Measurements from ENCODE around the gene GABRG3.
"Not testable (repeated sequence)": the region's sequence is repeated elsewhere in the genome, so short reads cannot be mapped to it uniquely, and the experiment has no call there.

GABRG3 gene

DNA sequence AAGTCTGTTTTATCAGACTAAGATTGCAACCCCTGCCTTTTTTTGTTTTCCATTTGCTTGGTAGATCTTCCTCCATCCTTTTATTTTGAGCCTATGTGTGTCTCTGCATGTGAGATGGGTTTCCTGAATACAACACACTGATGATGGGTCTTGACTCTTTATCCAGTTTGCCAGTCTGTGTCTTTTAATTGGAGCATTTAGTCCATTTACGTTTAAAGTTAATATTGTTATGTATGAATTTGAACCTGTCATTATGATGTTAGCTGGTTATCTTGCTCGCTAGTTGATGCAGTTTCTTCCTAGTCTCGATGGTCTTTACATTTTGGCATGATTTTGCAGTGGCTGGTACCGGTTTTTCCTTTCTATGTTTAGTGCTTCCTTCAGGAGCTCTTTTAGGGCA, 220.5 kb downstream of the GABRG3 start:
- DNase-seq: not testable (repeated sequence)

DNA sequence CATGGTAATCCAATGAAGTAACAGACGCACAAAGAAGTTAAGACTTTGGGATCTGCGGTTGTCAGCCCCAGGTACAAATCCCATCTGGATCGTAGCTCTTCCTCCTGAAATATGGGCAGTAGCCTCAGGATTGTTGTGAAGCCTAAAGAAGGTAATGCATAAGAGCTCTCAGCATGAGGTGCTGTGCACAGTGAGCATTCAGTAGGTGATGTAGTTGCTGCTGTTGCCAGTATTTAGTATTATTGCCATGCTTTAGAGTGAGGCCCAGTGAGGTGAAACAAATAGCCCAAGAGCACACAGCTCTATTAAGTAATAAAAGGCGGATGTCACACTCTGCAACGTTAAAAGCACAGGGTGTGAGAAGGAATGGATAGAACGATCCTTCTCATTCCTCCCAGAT, 225.7 kb downstream of the GABRG3 start:
- no peak for DNase-seq

DNA sequence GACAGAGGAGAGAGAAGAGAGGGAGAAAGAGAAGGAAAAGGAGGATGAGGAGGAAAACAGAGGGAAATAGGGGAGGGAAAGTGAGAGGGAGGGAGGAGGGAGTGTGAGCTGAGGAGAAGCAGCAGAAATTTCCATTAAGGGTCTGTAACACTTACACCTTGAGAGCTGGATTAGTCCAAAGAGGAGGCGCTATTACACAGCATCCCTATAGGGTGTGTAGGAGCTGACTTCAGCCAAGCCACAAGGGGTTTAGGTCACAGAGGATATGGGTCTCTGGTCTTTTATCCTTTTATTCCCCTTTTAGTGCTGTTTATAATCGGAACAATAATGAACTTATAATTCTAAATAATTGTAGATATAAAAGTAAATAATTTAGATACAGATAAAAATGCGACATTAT, 230.4 kb downstream of the GABRG3 start:
- DNase-seq: no peak

DNA sequence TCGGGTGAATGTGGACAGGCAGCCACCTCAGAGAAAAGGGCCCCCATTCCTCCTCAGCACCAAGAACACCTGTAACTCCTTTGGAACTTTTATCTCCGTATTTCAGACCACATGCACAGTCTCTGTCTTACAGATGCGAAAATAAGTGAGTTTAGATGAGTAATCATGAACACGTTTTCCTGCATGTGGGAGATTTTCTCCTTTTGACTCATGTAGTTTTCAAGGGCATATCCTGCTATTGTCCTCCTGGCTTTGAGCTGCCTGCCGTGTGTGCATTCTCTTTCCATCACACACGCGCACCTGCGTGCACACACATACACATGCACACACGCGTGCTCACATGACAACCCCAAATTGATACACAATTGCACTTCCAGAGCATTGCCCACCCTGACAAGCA, 239.2 kb downstream of the GABRG3 start:
- no peak for DNase-seq

DNA sequence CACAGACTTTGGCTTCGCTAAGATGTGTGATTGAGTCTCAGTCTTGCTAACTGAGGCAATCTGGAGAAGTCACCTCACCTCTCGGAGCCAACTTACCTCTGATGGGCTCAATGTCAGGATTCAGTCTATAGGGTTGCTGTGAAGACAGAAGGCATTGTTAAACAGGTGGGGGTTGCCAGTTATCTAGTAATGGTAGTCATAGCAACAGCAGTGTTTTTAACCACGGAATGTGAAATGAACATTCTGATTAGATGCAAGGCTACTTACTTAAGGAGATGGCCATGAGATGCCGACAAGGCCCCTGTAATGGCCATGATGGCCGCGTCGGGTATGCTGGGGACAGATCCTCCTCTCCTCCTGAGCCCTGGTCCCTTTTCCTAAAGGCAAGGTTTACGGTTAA, 243.1 kb downstream of the GABRG3 start:
- no peak for DNase-seq

DNA sequence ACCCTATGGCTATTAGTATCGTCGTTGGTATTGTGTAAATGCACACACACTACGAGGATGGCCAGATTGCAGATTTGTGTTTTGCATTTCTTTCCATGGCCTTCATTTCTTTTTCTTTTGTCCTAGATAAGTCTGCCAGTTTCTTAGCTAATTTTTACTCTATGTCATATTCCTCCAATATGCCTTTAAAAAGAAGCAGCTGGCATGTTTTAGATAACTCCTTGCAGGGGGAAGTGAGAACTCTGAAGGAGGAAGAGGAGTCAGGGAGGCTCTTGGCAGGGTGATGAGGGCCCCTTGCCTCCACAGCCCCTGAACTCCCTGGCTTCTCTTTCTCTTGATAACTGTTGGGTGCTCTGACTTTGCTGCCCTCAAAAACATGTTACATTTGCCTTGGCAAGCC, 244.0 kb downstream of the GABRG3 start:
- no peak for DNase-seq

DNA sequence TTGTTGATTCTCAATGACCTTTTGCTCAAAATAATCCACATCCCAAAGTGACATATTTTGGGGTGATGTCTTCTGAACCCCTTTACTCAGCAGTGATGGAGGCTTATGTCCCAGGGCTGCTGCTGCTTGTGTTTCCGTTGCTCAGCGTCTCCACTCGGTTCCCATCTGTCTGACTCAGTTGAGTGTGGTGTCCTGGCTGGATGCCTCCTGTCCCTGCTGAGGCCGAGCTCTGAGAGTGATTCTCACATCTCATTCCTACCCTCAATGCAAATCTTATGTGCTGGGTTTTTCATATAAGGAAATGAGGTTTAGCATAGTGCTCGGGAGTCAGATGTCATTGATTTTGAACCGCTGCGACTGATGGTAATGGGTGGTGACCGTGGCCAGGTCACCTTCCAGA, 247.4 kb downstream of the GABRG3 start:
- no peak for DNase-seq

DNA sequence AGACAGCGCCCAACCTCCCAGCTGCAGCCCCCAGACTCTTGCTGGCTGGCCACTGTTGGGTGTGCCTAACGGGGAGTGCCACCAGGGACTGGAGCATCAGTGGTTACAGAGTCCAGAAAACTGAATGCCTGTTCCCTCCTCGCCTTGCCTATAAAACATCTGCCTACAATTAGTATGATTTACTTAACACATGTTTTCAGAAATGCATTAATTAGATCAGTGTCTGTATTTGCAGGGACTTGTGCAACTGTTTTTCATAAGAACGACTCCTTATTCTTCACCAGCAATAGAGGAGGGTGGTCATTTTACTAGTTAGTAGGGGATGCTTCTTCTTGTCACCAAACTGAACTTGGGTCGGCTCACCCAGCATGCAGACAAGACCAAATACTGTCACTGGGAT, 248.7 kb downstream of the GABRG3 start:
- no peak for DNase-seq

DNA sequence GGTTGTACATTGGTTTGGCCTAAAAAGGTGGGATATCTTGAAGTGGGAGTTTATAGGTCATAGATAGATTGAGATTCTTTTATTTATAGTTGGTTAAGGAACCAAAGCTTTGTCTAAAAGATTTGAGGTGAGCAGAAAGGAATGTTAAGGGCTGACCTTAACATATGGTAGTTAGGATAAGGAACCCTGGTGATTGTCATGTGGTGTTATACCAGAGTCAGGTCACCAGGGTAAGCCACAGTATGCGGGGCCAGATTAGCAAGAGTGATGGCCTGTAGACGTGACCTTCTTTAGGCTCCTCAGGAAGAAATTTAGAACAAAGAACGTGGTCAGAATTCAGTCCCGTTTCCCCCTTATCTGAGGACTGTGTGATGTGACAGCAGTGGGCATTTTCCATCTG, 249.2 kb downstream of the GABRG3 start:
- no peak for DNase-seq

DNA sequence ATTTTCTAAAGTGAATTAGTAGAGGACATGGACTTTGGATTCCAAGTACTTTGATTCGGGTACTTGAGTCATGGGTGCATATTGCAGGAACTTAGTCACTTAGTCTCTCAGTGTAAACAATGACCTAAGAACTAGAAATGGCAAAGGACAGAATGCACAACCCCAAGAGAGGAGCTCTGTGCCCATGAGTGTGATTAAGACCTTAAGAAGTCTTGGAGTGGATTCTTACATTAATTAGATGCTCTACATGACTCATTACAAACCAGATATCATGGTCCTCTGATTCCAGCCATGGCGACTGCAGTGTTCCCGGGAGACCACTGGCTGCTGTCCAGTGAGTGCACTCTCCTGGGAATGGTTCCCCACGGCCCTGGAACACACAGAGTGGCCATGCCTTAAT, 251.5 kb downstream of the GABRG3 start:
- no peak for DNase-seq

DNA sequence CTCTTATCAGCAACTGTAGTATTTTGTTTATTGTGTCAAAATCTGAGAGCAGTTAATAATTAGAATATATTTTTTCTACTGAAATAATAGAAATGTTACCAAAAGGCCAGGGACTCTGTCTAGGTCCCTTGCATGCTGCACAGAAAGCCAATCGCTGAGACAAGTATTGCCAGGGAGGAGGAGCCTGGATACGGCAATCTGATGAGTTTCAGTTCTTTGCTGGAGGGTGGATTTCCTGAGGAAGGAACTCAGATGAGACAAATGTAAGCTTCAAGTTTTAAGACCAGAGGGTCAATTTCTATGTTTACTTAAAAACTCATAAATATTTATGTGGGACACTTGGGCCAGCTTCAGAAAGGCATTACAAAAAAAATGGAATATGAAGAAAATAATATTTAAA, 252.2 kb downstream of the GABRG3 start:
- DNase-seq: no peak

DNA sequence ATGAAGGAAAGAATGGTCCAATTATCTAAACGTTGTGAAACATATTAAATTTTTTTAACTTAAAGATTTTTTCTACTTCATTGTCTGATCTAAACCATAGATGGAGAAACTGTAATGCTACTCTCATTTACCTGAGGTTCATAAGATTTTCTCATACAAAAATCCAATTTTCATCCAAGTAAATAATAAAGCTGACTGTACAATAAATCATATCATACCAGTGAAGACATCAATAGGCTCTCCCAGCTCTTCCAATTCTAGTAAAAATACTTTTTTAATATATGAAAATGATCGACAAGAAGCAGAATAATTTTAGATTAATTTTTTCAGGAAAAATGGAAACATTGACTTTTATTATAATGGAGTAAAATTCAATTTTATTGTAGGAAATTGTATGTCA, 260.8 kb downstream of the GABRG3 start:
- DNase-seq: no peak

DNA sequence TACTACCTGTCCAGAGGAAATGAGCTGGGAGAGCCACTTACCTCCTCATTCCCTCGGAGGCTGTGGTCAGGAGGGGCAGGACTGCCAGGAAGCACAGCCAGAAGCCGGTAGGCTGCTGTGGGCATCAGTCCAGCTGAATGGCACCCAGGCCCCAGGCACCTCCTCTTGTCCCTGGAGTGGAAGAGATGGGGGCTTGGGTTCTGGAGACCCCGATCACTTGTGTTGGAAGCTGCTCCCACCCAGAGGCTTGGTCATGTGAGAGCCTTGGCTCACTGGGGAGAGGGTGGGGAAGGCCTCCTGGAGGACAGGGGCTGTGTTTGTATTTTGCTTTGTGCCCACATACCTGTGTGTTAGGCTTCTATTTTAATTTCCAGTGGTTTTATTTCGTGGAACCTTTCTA, 261.9 kb downstream of the GABRG3 start:
- no peak for DNase-seq

DNA sequence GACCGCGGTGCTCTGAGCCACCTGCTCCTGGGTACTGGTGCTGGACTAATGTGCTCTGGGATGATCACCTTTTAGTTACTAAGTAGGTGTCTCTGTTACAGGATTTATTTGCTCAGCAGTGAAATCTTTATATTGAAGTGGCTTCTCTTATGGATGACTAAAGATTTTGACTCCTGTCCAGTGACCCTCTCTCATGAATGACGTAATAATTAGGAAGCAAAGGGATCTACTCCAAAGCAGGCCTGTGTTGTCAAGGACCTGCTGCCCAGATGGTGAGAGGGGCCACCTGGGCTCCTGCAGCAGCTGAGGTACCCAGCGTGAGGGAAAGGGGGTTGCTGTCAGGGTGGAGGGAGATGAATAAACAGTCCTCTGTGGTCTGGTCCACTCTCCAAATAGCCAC, 263.6 kb downstream of the GABRG3 start:
- DNase-seq: no peak

DNA sequence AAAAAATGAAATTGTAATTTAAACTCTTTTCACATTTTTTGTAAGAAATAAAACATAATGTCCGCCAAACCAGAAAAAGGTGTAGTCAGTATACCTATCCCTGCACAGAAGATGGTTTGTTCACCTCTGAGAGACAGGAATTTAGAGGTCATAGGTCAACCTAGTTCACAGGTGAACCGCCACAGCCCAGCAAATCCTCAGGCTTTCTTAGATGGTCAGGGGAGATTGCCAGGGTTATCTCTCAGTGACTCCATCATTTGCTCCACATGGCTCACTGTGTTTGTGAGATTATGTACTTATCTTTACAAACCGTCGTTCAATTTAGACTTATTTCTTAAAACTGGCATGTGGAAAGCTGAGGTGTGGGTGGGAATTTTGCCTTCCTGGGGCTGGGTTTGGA, 264.2 kb downstream of the GABRG3 start:
- no peak for DNase-seq

DNA sequence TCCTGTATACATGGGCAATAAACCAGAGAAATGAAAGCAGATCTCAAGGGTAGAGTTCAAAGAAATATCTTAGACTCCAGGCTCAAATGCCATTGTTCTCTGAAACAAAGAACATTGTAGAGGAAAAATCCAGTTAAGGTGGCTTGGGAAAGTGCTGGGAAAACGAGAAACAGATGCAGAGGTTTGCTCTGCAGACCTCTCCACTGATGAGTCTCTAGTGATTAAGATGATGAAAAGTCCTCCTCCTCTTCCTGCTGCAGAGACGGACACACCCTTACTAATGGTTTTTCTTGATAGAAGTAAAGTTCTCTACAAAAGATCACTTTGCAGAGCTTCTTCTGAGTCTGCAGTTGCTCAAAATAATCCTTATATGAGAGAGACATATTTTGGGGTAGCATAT, 264.7 kb downstream of the GABRG3 start:
- no peak for DNase-seq

DNA sequence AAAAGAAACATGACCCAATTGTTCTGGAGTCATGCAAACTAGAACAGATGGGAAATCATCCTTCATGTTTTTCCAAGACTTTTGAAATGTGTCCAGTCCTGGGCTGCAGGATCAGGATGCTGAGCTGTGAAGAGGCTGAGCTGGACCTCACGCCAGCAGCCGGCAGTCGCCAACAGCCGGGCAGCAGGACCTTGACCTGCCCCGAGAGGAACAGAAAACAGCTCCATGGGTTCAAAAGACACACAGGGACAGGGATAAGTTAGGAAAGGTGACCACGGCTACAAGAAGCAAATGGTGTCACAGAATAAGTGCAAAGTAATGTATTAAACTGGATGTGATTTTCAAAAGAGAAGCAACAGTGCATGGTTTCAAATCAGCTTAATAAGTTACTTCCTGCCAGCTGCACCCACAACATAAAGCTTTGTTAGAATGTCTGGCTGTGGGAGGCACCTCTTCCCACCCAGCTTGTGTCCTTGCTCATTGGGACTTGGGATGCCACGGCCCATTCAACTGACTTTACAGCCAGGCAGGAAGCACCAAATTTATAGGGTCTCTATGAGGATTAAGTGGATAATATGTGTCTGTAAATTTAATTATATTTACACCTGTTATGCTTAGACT, 266.4 kb downstream of the GABRG3 start:
- DNase-seq: no peak

DNA sequence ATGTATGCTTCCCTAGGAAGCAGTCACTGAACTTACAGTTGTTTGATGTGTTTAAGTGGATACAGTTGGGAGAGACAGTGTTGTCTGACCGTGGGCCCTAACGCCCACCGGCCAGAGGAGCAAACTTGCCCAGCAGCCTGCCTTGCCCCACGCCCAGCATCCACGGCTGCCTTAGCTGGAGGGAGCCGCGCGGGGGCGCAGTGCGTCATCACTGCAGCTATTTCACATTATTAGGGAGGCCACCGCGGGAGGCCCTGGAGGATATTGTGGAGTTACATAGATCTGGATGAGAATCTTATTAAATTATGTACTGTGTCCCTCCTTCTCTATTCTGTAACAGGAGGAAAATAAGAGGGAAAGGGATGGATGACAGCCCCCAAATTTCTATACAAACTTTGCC, 267.2 kb downstream of the GABRG3 start:
- DNase-seq: no peak

DNA sequence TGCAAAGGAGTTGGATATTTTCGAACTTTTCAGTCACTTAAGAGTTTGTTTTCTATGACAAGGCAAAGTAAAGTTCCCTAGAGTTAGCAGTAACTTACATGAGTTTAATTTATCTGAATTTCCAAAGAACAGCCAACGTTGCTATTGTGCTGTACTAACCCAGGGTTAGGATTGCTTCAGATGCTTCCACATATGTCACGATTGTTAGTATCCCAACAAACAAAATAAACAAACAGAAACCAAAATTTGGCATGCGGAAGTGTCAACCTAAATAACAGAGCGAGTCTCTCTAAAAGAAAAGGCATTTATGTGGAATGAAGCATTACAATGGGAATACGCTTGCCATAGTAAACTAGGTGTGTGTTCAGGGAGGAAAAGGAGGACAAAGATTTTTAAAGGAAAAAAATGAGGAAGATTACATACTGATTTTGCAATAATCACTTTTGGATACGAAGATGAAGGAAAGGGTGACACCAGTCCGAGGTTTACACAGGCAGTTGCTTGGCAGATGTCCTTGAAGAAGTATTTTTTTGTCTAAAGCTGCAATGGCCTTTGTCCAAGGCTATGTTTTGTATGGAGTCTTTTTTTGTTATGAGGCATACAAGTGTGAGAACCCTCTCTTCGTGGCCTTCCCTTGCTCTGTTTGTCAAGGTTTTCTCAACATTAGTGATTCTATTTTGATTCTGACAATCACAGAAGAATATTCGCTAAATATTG, 267.9 kb downstream of the GABRG3 start:
- DNase-seq: no peak

DNA sequence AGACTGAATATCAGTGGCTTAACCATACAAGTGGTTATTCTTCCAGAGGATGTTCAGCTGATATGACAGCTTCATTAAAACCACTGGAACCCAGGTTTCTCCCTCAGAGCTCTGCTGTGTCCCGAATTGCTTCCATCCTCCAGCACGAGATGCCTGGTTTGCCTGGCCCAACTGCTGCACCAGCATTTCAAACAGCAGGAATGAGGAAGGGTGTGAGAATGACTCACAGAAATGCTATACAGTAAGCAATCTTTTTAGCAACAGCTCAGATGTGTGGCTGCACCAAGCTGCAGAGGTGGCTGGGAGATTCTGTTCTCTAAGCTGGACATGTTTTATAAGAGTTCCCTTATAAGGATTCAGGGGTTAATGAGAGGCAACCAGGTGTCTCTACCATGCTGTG, 271.0 kb downstream of the GABRG3 start:
- DNase-seq: no peak

DNA sequence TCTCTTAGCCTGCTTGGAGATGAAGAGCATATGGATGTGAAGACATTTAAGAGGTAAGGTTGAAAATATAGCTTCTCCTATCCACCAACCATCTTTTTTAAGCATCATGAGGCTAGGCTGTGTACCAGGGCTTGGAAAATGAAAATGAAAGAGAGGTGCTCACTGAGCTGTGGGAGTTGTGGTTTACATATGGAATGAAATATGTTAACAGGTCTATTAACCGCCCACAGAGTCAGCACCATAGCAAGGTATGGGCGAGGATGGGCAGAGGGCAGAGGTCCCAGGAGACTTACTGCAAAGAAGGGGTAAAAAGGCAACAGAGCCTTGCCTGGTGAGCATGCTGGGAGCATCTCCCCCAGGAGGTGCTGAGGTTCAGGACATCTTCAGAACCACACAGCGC, 273.1 kb downstream of the GABRG3 start:
- DNase-seq: no peak

DNA sequence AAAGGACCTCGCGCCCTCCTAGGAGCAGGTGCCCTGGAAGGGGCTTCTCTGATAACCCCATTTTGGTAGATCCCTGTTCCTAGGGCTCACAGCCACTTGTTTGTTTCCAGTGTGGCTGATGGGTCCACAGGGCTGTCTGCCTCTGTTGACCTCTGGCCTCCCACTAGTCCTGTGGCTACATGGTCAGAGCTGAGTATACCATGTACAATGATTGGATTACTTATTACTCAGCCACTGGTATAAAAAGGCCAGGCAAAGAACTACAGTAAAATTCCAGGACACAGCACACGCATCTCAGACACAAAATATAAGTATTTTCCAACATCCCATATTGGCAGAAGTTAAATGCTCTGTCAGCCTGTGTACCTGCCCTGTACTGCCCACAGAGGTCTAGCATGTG, 277.3 kb downstream of the GABRG3 start:
- DNase-seq: no peak

DNA sequence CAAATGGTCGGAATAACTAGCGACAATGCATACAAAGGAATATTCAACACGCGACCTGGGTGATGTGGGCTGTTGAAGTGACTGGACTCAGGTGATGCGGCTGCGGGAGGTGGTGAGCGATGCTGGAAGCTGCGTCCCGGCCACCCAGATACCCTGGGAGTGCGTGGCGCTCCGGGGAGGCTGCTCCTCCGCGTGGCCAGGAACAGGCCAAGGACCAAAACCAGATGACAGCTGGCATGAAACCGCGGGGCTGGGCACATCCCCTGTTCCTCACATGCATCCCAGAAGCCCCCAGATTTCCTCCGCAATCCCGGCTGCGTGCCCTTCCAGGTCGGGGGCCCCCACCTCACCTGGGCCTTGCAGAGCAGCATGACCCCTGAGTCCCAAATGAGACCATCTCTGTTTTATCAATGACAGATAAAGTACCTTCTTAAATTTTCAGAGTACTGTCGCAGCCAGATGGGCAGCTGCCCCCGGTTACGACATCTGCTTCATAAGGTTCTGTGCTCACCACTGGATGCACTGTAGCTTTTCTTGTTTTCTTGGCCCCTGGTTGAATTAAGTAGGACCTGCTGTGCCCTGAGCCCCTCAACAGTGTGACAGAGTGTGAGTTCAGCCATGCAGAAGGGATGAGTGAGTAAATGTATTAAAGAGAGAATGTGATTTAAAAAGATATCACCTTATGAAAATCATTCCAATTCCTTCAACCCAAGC, 278.2 kb downstream of the GABRG3 start:
- DNase-seq: no peak

DNA sequence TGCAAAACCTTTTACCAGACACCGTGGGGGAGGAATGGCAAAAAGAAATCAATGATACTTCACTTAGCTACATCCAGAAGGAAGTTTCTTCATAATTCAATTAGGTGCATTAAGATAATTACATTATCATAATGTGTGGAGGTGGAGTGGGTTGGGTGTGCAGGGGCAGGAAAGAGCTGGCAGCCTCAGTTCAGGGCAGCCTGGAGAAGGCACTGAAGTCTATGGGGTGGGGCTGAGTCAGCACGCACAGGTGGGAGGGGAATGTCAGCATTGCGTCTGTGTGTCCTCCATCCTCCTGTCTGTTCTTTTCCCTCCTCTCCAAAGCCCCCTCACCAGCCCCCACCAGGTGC, 278.8 kb downstream of the GABRG3 start:
- no peak for DNase-seq

DNA sequence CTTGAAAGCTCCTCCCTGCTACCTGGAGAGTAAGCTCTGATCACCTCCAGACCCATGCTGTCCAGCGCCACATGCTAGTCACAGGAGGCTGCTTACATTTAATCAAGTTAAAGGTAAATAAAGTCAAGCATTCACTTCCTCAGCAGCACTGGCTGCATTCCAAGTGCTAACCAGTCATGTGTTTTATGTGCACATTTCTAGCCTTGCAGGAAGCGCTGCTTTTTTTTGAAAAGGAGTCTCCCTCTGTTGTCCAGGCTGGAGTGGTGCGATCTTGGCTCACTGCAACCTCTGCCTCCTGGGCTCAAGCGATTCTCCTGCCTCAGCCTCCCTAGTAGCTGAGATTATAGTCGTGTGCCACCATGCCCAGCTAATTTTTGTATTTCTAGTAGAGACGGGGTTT, 279.2 kb downstream of the GABRG3 start:
- no peak for DNase-seq
